ENCODE results near the gene LRP8. TPM values are rescaled to one million over a fixed set of nuclear protein-coding genes. Genes with fewer than 3 reads are reported as not detected.

LRP8 gene
- total and polyA plus RNA-seq, 4 donors: 22.7 to 62.9 (median 48.1) TPM

- Histone ChIP-seq H3K9me3 (ENCODE audit: control insufficient read depth, insufficient read depth, low read length) (no peaks in the 10 kb centered on the region), H3K36me3 (ENCODE audit: control insufficient read depth, insufficient read depth, low read length) (peaks cover 37% of the 10 kb centered on the region), H3K27ac (ENCODE audit: low read depth, low read length) (peak overlapping the region; percentile 3), H3K4me3 (ENCODE audit: low read depth, low read length) (peak overlapping the region; percentile 71), H3K4me1 (ENCODE audit: control insufficient read depth, insufficient read depth, low read length) (peaks cover 71% of the 10 kb centered on the region), H3K27me3 (ENCODE audit: control insufficient read depth, insufficient read depth, low read length) (no peaks in the 10 kb centered on the region)
- peak in 1 of 6 donors; percentile 58 for DNase-seq (ENCODE audit: low read depth in 4 of 6, low spot score in 6 of 6)
- WGBS (ENCODE audit: insufficient coverage): 11% methylated on average over 25 of the region's 26 CpGs
These were observed 2.4 kb downstream of the LRP8 start for GRCh38 chr1:53325326-53326087.

GRCh38 chr1:53324728-53325297, 3.1 kb downstream of the LRP8 start:
- DNase-seq (ENCODE audit: low read depth in 4 of 6, low spot score in 6 of 6): no peak
- Histone ChIP-seq H3K36me3 (ENCODE audit: control insufficient read depth, insufficient read depth, low read length) (peaks cover 44% of the 10 kb centered on the region), H3K27ac (ENCODE audit: low read depth, low read length) (no peak overlapping the region), H3K9me3 (ENCODE audit: control insufficient read depth, insufficient read depth, low read length) (no peaks in the 10 kb centered on the region), H3K4me1 (ENCODE audit: control insufficient read depth, insufficient read depth, low read length) (peaks cover 78% of the 10 kb centered on the region), H3K4me3 (ENCODE audit: low read depth, low read length) (no peak overlapping the region), H3K27me3 (ENCODE audit: control insufficient read depth, insufficient read depth, low read length) (no peaks in the 10 kb centered on the region)
- WGBS (ENCODE audit: insufficient coverage): 95% methylated on average over 5 of the region's 7 CpGs

- no peak overlapping the region for H3K27ac ChIP-seq (ENCODE audit: low read depth, low read length)
- H3K27me3 ChIP-seq (ENCODE audit: control insufficient read depth, insufficient read depth, low read length): no peaks in the 10 kb centered on the region
- no peak for DNase-seq (ENCODE audit: low read depth in 4 of 6, low spot score in 6 of 6)
- H3K36me3 ChIP-seq (ENCODE audit: control insufficient read depth, insufficient read depth, low read length): peaks cover 49% of the 10 kb centered on the region
- H3K4me3 ChIP-seq (ENCODE audit: low read depth, low read length): no peak overlapping the region
- H3K4me1 ChIP-seq (ENCODE audit: control insufficient read depth, insufficient read depth, low read length): peaks cover 83% of the 10 kb centered on the region
- no peaks in the 10 kb centered on the region for H3K9me3 ChIP-seq (ENCODE audit: control insufficient read depth, insufficient read depth, low read length)
- 74% methylated on average over 10 of the region's 10 CpGs for WGBS (ENCODE audit: insufficient coverage)
These were observed 3.5 kb downstream of the LRP8 start for GRCh38 chr1:53324321-53324720.

- Histone ChIP-seq H3K27me3 (ENCODE audit: control insufficient read depth, insufficient read depth, low read length) (no peaks in the 10 kb centered on the region), H3K27ac (ENCODE audit: low read depth, low read length) (no peak overlapping the region), H3K4me3 (ENCODE audit: low read depth, low read length) (no peak overlapping the region), H3K9me3 (ENCODE audit: control insufficient read depth, insufficient read depth, low read length) (no peaks in the 10 kb centered on the region), H3K36me3 (ENCODE audit: control insufficient read depth, insufficient read depth, low read length) (peaks cover 53% of the 10 kb centered on the region), H3K4me1 (ENCODE audit: control insufficient read depth, insufficient read depth, low read length) (peaks cover 79% of the 10 kb centered on the region)
- DNase-seq (ENCODE audit: low read depth in 4 of 6, low spot score in 6 of 6): no peak
- WGBS (ENCODE audit: insufficient coverage): 75% methylated on average over 11 of the region's 11 CpGs
These were observed 4.6 kb downstream of the LRP8 start for GRCh38 chr1:53323316-53323715.

GRCh38 chr1:53321776-53322602, 5.9 kb downstream of the LRP8 start:
- H3K36me3 ChIP-seq (ENCODE audit: control insufficient read depth, insufficient read depth, low read length): peaks cover 60% of the 10 kb centered on the region
- no peak overlapping the region for H3K4me3 ChIP-seq (ENCODE audit: low read depth, low read length)
- 84% methylated on average over 9 of the region's 11 CpGs for WGBS (ENCODE audit: insufficient coverage)
- no peak for DNase-seq (ENCODE audit: low read depth in 4 of 6, low spot score in 6 of 6)
- no peaks in the 10 kb centered on the region for H3K27me3 ChIP-seq (ENCODE audit: control insufficient read depth, insufficient read depth, low read length)
- H3K27ac ChIP-seq (ENCODE audit: low read depth, low read length): no peak overlapping the region
- H3K4me1 ChIP-seq (ENCODE audit: control insufficient read depth, insufficient read depth, low read length): peaks cover 86% of the 10 kb centered on the region
- H3K9me3 ChIP-seq (ENCODE audit: control insufficient read depth, insufficient read depth, low read length): no peaks in the 10 kb centered on the region

GRCh38 chr1:53321366-53321765, 6.5 kb downstream of the LRP8 start:
- peak in 1 of 6 donors; percentile 17 for DNase-seq (ENCODE audit: low read depth in 4 of 6, low spot score in 6 of 6)
- 57% methylated on average over 4 of the region's 5 CpGs for WGBS (ENCODE audit: insufficient coverage)
- Histone ChIP-seq H3K4me1 (ENCODE audit: control insufficient read depth, insufficient read depth, low read length) (peaks cover 86% of the 10 kb centered on the region), H3K9me3 (ENCODE audit: control insufficient read depth, insufficient read depth, low read length) (no peaks in the 10 kb centered on the region), H3K27me3 (ENCODE audit: control insufficient read depth, insufficient read depth, low read length) (no peaks in the 10 kb centered on the region), H3K36me3 (ENCODE audit: control insufficient read depth, insufficient read depth, low read length) (peaks cover 62% of the 10 kb centered on the region), H3K4me3 (ENCODE audit: low read depth, low read length) (no peak overlapping the region), H3K27ac (ENCODE audit: low read depth, low read length) (no peak overlapping the region)

- no peak for DNase-seq (ENCODE audit: low read depth in 4 of 6, low spot score in 6 of 6)
- H3K9me3 ChIP-seq (ENCODE audit: control insufficient read depth, insufficient read depth, low read length): no peaks in the 10 kb centered on the region
- H3K4me1 ChIP-seq (ENCODE audit: control insufficient read depth, insufficient read depth, low read length): peaks cover 86% of the 10 kb centered on the region
- no peak overlapping the region for H3K27ac ChIP-seq (ENCODE audit: low read depth, low read length)
- H3K36me3 ChIP-seq (ENCODE audit: control insufficient read depth, insufficient read depth, low read length): peaks cover 64% of the 10 kb centered on the region
- 73% methylated on average over 5 of the region's 7 CpGs for WGBS (ENCODE audit: insufficient coverage)
- no peak overlapping the region for H3K4me3 ChIP-seq (ENCODE audit: low read depth, low read length)
- H3K27me3 ChIP-seq (ENCODE audit: control insufficient read depth, insufficient read depth, low read length): no peaks in the 10 kb centered on the region
These were observed 7.2 kb downstream of the LRP8 start for GRCh38 chr1:53320646-53321045.

GRCh38 chr1:53319296-53320101, 8.4 kb downstream of the LRP8 start:
- DNase-seq (ENCODE audit: low read depth in 4 of 6, low spot score in 6 of 6): peak in 2 of 6 donors; percentile 41 to 70
- no peak overlapping the region for H3K27ac ChIP-seq (ENCODE audit: low read depth, low read length)
- H3K36me3 ChIP-seq (ENCODE audit: control insufficient read depth, insufficient read depth, low read length): peaks cover 73% of the 10 kb centered on the region
- H3K4me3 ChIP-seq (ENCODE audit: low read depth, low read length): no peak overlapping the region
- 60% methylated on average over 17 of the region's 20 CpGs for WGBS (ENCODE audit: insufficient coverage)
- no peaks in the 10 kb centered on the region for H3K9me3 ChIP-seq (ENCODE audit: control insufficient read depth, insufficient read depth, low read length)
- H3K27me3 ChIP-seq (ENCODE audit: control insufficient read depth, insufficient read depth, low read length): no peaks in the 10 kb centered on the region
- H3K4me1 ChIP-seq (ENCODE audit: control insufficient read depth, insufficient read depth, low read length): peaks cover 91% of the 10 kb centered on the region

Data from spinal cord (tissue), 10 donors.